Measurements from ENCODE around the gene PLEKHG3.

- TF ChIP-seq RAD21 (IDR thresholded peaks at IDR 0.05) (no peak), MAX (IDR thresholded peaks at IDR 0.05) (no peak), EGR1 (IDR thresholded peaks at IDR 0.05; ENCODE audit: low read depth in 2 of 2) (no peak), CTCF (IDR thresholded peaks at IDR 0.05; ENCODE audit: low read depth, low read length, missing input control) (no peak), GABPA (IDR thresholded peaks at IDR 0.05 in 1 of 2, conservative IDR thresholded peaks at IDR 0.05 in 1 of 2) (no peak), SP1 (IDR thresholded peaks at IDR 0.05) (no peak), ATF3 (IDR thresholded peaks at IDR 0.05) (no peak), REST (IDR thresholded peaks at IDR 0.05) (no peak), YY1 (IDR thresholded peaks at IDR 0.05) (no peak), FOXA2 (IDR thresholded peaks at IDR 0.05) (no peak), RXRA (IDR thresholded peaks at IDR 0.05) (no peak), TAF1 (conservative IDR thresholded peaks at IDR 0.05) (no peak), ZBTB33 (IDR thresholded peaks at IDR 0.05) (no peak)
Observed at GRCh38 chr14:64663174-64663573, 41.0 kb upstream of the PLEKHG3 start.

Measured in liver (tissue), 3 donors.